B cell (primary cell): ENCODE results near the gene TWIST2. TPM values are rescaled to one million over a fixed set of nuclear protein-coding genes. Genes with fewer than 3 reads are reported as not detected.

Source experiments
- ATAC-seq: fragments of 200-7000 bp; cut with Tn5 transposase; one replicate; pipeline ENCODE4 v1.10.0; 2021; ENCODE audit warnings: low read depth, mild to moderate bottlenecking, moderate number of reproducible peaks, moderate library complexity
- CTCF ChIA-PET: fragments of 350-600 bp; sonication (Branson Sonifier 250); formaldehyde crosslinking; loops from one replicate; lab custom pipeline; 2021; ENCODE audit warnings: antibody characterized with exemption, inconsistent platforms; lab: Charles Lee
- POLR2A ChIA-PET: fragments of 350-600 bp; sonication (Branson Sonifier 250); formaldehyde crosslinking; loops from one replicate; lab custom pipeline; 2021; ENCODE audit warnings: antibody characterized with exemption; lab: Charles Lee
- DNase-seq: peaks from one replicate; pipeline ENCODE4 v3.0.0; 2013
- H2AFZ ChIP-seq: 2 replicates; pipeline ENCODE4 v1.6.1; 2012; ENCODE audit warnings: mild to moderate bottlenecking, low read depth, low read length; ENCODE audit not compliant: insufficient read depth, poor library complexity, severe bottlenecking
- H3K27ac ChIP-seq, 2 donors: 1 replicate in 1 of 2; 2 replicates in 1 of 2; pipeline ENCODE4 v1.5.1; 2012 to 2013; ENCODE audit warnings: low read length in 2 of 2, mild to moderate bottlenecking in 2 of 2, moderate library complexity in 1 of 2
- H3K27me3 ChIP-seq, 4 experiments: fragments of 200-600 bp in 1 of 4; sonication (generic) in 1 of 4; replicated peaks in 1 of 4; 1 replicate in 2 of 4; 2 replicates in 2 of 4; pipeline versions ENCODE4 v1.6.1 to v1.7.0; 2013 to 2016; ENCODE audit warnings: low read length in 3 of 4, mild to moderate bottlenecking in 2 of 4, mixed read lengths in 1 of 4, moderate library complexity in 1 of 4; ENCODE audit not compliant: insufficient read depth in 4 of 4, control insufficient read depth in 3 of 4; ENCODE audit errors: control extremely low read depth in 1 of 4
- H3K36me3 ChIP-seq, 2 experiments: replicated peaks in 1 of 2; 1 replicate in 1 of 2; 2 replicates in 1 of 2; pipeline versions ENCODE4 v1.6.1 to v1.7.1; 2013; ENCODE audit warnings: low read length in 1 of 2; ENCODE audit not compliant: insufficient read depth in 2 of 2, control insufficient read depth in 1 of 2; ENCODE audit errors: control extremely low read depth in 1 of 2, extremely low read depth in 1 of 2
- H3K4me1 ChIP-seq, 2 donors: fragments of 200-600 bp in 1 of 2; sonication (generic) in 1 of 2; 1 replicate in 1 of 2; 2 replicates in 1 of 2; pipeline versions ENCODE4 v1.5.1 to v1.6.1; 2013 to 2017; ENCODE audit warnings: low read length in 2 of 2; ENCODE audit not compliant: control insufficient read depth in 2 of 2, insufficient read depth in 2 of 2
- H3K4me2 ChIP-seq: replicated peaks from 2 replicates; pipeline ENCODE3; 2012; ENCODE audit warnings: mild to moderate bottlenecking, low read depth, low read length; ENCODE audit not compliant: poor library complexity, severe bottlenecking
- H3K4me3 ChIP-seq, 5 experiments: fragments of 200-600 bp in 1 of 5; sonication (generic) in 1 of 5; 1 replicate in 3 of 5; 2 replicates in 2 of 5; pipeline versions ENCODE4 v1.5.1 to v1.7.0; 2011 to 2016; ENCODE audit warnings: low read length in 4 of 5, mild to moderate bottlenecking in 4 of 5, low read depth in 2 of 5, control low read depth in 1 of 5, moderate library complexity in 1 of 5; ENCODE audit not compliant: insufficient read depth in 1 of 5; ENCODE audit errors: control extremely low read depth in 1 of 5, extremely low read depth in 1 of 5
- H3K79me2 ChIP-seq: fragments of 200-600 bp; sonication (generic); one replicate; pipeline ENCODE4 v1.6.0; 2016; ENCODE audit warnings: low read length; ENCODE audit not compliant: control insufficient read depth, insufficient read depth
- H3K9ac ChIP-seq: fragments of 200-600 bp; sonication (generic); 2 replicates; pipeline ENCODE4 v1.6.1; 2017; ENCODE audit warnings: mild to moderate bottlenecking, low read length, moderate library complexity
- H3K9me3 ChIP-seq, 3 donors: one replicate each; pipeline versions ENCODE4 v1.6.1 to v1.7.1; 2013; ENCODE audit warnings: low read length in 2 of 3; ENCODE audit not compliant: control insufficient read depth in 2 of 3, insufficient read depth in 1 of 3; ENCODE audit errors: control extremely low read depth in 1 of 3
- H4K20me1 ChIP-seq: 2 replicates; pipeline ENCODE4 v1.6.0; 2012; ENCODE audit warnings: mild to moderate bottlenecking, low read length; ENCODE audit not compliant: insufficient read depth, control insufficient read depth, poor library complexity, severe bottlenecking
- H3K27ac Mint-ChIP-seq: one replicate; pipeline ENCODE4 v1.8.0; 2021; ENCODE audit warnings: mixed read lengths
- H3K27me3 Mint-ChIP-seq: one replicate; pipeline ENCODE4 v1.8.0; 2021; ENCODE audit warnings: mixed read lengths
- H3K4me1 Mint-ChIP-seq: one replicate; pipeline ENCODE4 v1.8.0; 2021; ENCODE audit warnings: mixed read lengths
- H3K4me3 Mint-ChIP-seq: one replicate; pipeline ENCODE4 v1.8.0; 2021; ENCODE audit warnings: mixed read lengths
- H3K9me3 Mint-ChIP-seq: one replicate; pipeline ENCODE4 v1.8.0; 2022; ENCODE audit warnings: mixed read lengths; ENCODE audit not compliant: insufficient read depth
- CTCF ChIP-seq: fragments of 200-600 bp; IDR thresholded peaks from one replicate; pipeline ENCODE4 v1.8.0; 2022; ENCODE audit warnings: antibody characterized with exemption, mild to moderate bottlenecking
- EZH2 ChIP-seq: IDR thresholded peaks from 2 replicates; pipeline ENCODE4 v1.6.1; 2012; ENCODE audit warnings: borderline replicate concordance, low read depth, mild to moderate bottlenecking, moderate library complexity, low read length; ENCODE audit not compliant: insufficient read depth, poor library complexity, severe bottlenecking
- WGBS: methylation state at CpG from one replicate; pipeline ENCODE4 v1.1.5; 2013; ENCODE audit warnings: missing lambda C conversion rate; ENCODE audit not compliant: insufficient coverage; 5-methylcytosine and 5-hydroxymethylcytosine counted together
- intact Hi-C: fragments of 100-400 bp; cut with micrococcal nuclease; formaldehyde crosslinking; loops from one replicate; pipeline ENCODE4 v1.10.0; 2022
- polyA plus RNA-seq: library from polyadenylated mRNA; depleted of rRNA; stranded (reverse); fragments of >200 nt; gene quantifications from 2 replicates; pipeline ENCODE4 v1.2.3, GENCODE V29; 2012
- total RNA-seq, 2 donors: library from RNA; stranded (reverse); fragments of 120-200 nt in 1 of 2; gene quantifications; 1 replicate in 1 of 2; 2 replicates in 1 of 2; pipeline versions ENCODE4 v1.2.3 to v1.2.4, GENCODE V29; 2013 to 2022

Gene TWIST2
- total and polyA plus RNA-seq, 2 donors (not counting 1 experiment from before 2014, with no cell fraction given) = 0.07 TPM; not detected in 1

- Histone ChIP-seq H3K9me3 (peaks cover 0 to 3% (median 0%) of the 10 kb centered on the region in 3 donors), H2AFZ (no peak overlapping the region), H3K4me2 (no peak overlapping the region), H3K27me3 (no peaks in the 10 kb centered on the region), H3K36me3 (no peaks in the 10 kb centered on the region), H4K20me1 (no peaks in the 10 kb centered on the region), H3K79me2 (no peaks in the 10 kb centered on the region), H3K4me3 (no peak overlapping the region), H3K4me1 (no peaks in the 10 kb centered on the region), H3K27ac (no peak overlapping the region), H3K9ac (no peak overlapping the region)
- CTCF ChIA-PET = no interaction called here
- intact Hi-C loops = no loop called here
- no peak for DNase-seq
- no peak overlapping the region for H3K4me3 Mint-ChIP-seq
- TF ChIP-seq EZH2 (no peak), CTCF (no peak)
- no peaks in the 10 kb centered on the region for H3K9me3 Mint-ChIP-seq
- no peak for ATAC-seq
- H3K27ac Mint-ChIP-seq = no peak overlapping the region
- H3K27me3 Mint-ChIP-seq = peaks cover 9% of the 10 kb centered on the region
- no peaks in the 10 kb centered on the region for H3K4me1 Mint-ChIP-seq
- 72% methylated on average over 6 of the region's 11 CpGs for WGBS
- POLR2A ChIA-PET = no interaction called here
Measured at GRCh38 chr2:238919307-238919706, 71.4 kb downstream of the TWIST2 start.

GRCh38 chr2:238920053-238920452 lies 72.2 kb downstream of the TWIST2 start:
- TF ChIP-seq CTCF = no peak
- no peak for TF ChIP-seq EZH2
- no peaks in the 10 kb centered on the region for H4K20me1 ChIP-seq
- H3K4me1 Mint-ChIP-seq = no peaks in the 10 kb centered on the region
- H3K27me3 Mint-ChIP-seq = peaks cover 9% of the 10 kb centered on the region
- H3K4me3 Mint-ChIP-seq = no peak overlapping the region
- H3K9me3 ChIP-seq = peaks cover 0 to 3% (median 0%) of the 10 kb centered on the region in 3 donors
- intact Hi-C loops = no loop called here
- POLR2A ChIA-PET = no interaction called here
- no peak overlapping the region for H3K27ac ChIP-seq
- no peak overlapping the region for H2AFZ ChIP-seq
- no peak overlapping the region for H3K4me2 ChIP-seq
- H3K4me3 ChIP-seq = no peak overlapping the region
- no peak for ATAC-seq
- no peak overlapping the region for H3K27ac Mint-ChIP-seq
- CTCF ChIA-PET = no interaction called here
- no peaks in the 10 kb centered on the region for H3K36me3 ChIP-seq
- H3K79me2 ChIP-seq = no peaks in the 10 kb centered on the region
- no peaks in the 10 kb centered on the region for H3K9me3 Mint-ChIP-seq
- H3K4me1 ChIP-seq = no peaks in the 10 kb centered on the region
- no peak overlapping the region for H3K9ac ChIP-seq
- no peaks in the 10 kb centered on the region for H3K27me3 ChIP-seq
- no peak for DNase-seq
- WGBS = 75% methylated on average over 1 of the region's 3 CpGs
